ENCODE data around the gene HNRNPA1.
A peak's percentile ranks its signal among the peaks of the same experiment; 100 is the strongest.
"Not testable (repeated sequence)": the region's sequence is repeated elsewhere in the genome, so short reads cannot be mapped to it uniquely, and the experiment has no call there.

Gene HNRNPA1

DNA sequence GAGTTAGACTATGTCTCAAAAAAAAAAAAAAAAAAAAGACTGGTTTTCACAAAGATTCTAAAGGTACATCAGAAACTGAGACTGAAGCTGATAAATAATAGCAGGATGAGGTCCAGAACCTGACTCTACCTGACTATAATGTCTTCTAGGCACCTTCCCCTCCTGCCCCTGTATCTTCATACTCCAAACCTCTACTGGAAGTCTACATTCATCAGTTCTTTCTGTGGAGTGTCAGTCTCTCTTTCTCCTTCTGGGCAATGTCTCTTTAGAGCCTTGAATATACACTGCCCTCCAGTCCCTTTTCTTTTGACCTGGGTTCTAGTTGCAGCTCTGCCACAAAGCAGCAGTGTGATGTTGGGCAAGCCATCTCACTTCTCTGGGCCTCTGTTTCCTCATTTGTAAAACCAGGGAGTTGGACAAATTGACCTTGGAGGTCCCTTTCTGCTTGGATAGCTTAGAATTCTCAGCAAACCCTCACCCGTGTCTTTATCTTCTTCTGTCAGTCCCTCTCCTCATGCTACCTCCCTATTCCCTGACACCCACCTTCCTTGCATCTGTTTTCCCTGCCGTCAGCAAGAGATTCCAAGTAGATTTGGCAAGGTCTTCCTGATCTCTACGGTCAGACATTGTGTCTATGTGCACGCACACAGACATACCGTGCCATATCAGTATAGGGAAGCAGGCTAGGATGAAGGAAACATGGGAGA is 16.0 kb downstream of the HNRNPA1 start:
- ATAC-seq (replicated peaks) = no peak
- H3K4me1 Mint-ChIP-seq (ENCODE audit: low read depth in 2 of 2) = peaks cover 4 to 17% of the 10 kb centered on the region in 2 donors
- no peak overlapping the region for H3K27ac Mint-ChIP-seq
- DNase-seq = no peak
- no peaks in the 10 kb centered on the region for H3K36me3 Mint-ChIP-seq (ENCODE audit: insufficient read depth)
- H3K27me3 Mint-ChIP-seq = peaks cover 27 to 35% of the 10 kb centered on the region in 2 donors
- peak overlapping the region in 1 of 2 donors; percentile 30 for H3K4me3 Mint-ChIP-seq
- H3K9me3 Mint-ChIP-seq = no peaks in the 10 kb centered on the region

DNA sequence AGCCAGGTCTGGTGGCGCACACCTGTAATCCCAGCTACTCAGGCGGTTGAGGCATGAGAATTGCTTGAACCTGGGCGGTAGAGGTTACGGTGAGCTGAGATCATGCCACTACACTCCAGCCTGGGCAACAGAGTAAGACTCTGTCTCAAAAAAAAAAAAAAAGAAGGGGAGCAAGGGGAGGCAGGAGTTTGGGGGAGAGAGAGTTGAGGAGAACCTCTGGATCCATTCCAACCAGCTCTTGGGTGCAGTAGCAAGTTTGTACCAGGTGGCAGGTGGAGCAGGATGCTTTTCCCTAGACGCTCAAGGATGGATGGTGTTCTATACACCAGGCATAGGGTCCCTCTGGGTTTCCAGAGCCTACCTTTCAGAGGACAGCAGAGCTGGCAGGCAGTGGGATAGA is 18.4 kb downstream of the HNRNPA1 start:
- Mint-ChIP-seq H3K9me3 (no peaks in the 10 kb centered on the region), H3K4me3 (no peak overlapping the region), H3K36me3 (ENCODE audit: insufficient read depth) (no peaks in the 10 kb centered on the region), H3K27me3 (peaks cover 37 to 47% of the 10 kb centered on the region in 2 donors), H3K4me1 (ENCODE audit: low read depth in 2 of 2) (peaks cover 12 to 21% of the 10 kb centered on the region in 2 donors), H3K27ac (no peak overlapping the region)
- ATAC-seq (replicated peaks) (no peak), DNase-seq (no peak)

DNA sequence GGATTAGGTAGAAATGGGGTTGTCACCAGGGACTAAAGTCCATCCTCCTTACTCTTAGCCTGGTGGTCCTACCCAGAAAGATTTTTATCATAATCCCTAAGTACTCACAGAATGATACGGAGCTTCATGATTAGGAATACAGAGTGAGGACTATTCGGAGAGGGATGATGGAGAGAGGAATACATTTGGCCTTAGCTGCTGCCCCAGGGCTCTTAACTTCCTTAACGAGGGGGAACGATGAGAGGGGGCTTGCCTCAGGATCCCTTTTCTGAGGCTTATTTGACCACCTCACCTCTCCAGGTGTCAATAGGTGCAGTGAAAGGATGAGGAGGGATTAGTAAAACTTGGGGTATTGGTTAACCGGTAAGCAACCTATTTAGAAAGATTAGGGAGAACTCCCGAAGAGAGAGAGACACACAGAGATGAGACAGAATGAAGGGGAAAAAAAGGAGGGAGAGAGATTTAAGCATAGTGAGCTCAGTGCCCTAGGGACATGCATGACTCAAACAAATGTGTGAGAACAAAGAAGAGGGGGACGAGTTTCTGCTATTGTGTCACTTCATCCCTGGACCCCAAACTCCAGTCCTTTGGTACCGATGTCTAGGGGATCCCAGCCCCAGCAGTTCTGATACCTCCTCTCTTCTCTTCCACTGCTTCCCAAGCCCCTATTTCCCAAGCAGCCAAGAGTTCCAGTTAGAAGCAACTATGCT is 19.1 kb downstream of the HNRNPA1 start:
- DNase-seq (no peak), ATAC-seq (replicated peaks) (no peak)
- Mint-ChIP-seq H3K36me3 (ENCODE audit: insufficient read depth) (no peaks in the 10 kb centered on the region), H3K27me3 (peaks cover 37 to 47% of the 10 kb centered on the region in 2 donors), H3K4me3 (no peak overlapping the region), H3K27ac (no peak overlapping the region), H3K4me1 (ENCODE audit: low read depth in 2 of 2) (peaks cover 19 to 29% of the 10 kb centered on the region in 2 donors), H3K9me3 (no peaks in the 10 kb centered on the region)

DNA sequence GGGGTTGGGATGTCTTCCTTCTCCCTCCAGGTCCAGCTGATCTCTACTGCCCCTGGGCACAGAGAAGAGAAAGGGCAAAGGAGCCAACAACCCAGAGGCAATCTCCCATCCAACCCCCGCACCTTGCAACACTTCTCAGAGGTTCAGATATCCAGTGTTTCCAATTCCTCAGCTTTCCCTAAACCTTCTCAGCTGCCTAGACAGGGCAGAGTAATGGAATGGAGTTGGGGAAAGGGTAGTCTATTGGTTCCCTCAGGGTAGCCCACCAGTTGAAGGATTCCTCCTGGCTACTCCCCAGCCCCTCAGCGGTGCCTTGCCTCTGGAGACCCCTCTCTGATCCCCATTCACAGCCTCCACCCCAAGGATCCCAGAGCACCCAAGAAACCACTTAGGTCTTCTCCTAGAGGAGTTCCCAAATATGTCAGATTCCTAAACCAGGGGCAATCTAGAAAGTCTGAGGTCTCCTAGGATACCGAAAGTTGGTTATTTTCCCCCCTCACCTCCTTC is 19.8 kb downstream of the HNRNPA1 start:
- no peak for ATAC-seq (replicated peaks)

DNA sequence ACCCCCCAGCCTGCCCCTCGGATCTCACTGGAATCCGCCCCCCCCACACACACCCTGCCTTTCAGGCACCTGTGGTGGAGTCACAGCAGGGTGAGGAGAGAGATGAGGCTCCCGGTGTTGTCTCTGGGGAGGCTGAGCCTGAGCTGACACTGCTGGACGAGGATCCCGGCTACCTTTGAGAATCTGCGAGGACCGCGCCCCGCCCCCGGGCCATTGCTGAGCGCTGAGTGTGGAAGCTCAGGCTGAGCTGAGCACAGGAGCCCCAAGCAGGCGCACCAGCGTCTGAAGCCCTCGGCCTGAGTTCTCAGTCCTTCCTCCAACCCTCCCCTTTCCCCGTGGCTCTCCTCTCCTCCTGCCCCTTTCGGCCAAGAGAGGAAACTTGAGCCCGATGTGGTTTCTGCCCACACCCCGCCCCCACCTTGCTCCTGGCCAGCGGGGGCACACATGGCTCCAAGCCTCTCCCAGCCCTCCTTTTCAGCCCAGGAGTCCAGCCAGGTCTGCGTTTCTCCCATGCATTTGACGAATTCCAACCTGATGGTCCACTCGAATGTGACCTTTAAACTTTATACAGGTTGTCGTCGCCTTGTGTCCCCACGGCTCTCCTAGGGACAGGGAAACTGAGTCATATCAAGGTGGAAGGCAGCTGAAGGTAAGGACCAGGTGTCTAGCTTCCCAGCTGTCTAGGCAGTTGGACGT is 20.4 kb downstream of the HNRNPA1 start, which contains the start of gene NFE2:
Gene NFE2, minus strand, starts transcription at position 284 of the 696 bp plus-strand sequence. CDS start 5,767 bp downstream, outside the sequence.
- DNase-seq (peak in 2 of 3 experiments; percentile 25 to 26), ATAC-seq (replicated peaks) (peak; percentile 15)

More for the DNA sequence above, 19.8 kb downstream of the HNRNPA1 start:
- H3K36me3 Mint-ChIP-seq (ENCODE audit: insufficient read depth) = no peaks in the 10 kb centered on the region
- peaks cover 37 to 47% of the 10 kb centered on the region in 2 donors for H3K27me3 Mint-ChIP-seq
- no peak for DNase-seq
- no peak overlapping the region for H3K27ac Mint-ChIP-seq
- H3K9me3 Mint-ChIP-seq = no peaks in the 10 kb centered on the region
- peaks cover 24 to 28% of the 10 kb centered on the region in 2 donors for H3K4me1 Mint-ChIP-seq (ENCODE audit: low read depth in 2 of 2)
- peak overlapping the region; percentile 54 to 59 for H3K4me3 Mint-ChIP-seq

DNA sequence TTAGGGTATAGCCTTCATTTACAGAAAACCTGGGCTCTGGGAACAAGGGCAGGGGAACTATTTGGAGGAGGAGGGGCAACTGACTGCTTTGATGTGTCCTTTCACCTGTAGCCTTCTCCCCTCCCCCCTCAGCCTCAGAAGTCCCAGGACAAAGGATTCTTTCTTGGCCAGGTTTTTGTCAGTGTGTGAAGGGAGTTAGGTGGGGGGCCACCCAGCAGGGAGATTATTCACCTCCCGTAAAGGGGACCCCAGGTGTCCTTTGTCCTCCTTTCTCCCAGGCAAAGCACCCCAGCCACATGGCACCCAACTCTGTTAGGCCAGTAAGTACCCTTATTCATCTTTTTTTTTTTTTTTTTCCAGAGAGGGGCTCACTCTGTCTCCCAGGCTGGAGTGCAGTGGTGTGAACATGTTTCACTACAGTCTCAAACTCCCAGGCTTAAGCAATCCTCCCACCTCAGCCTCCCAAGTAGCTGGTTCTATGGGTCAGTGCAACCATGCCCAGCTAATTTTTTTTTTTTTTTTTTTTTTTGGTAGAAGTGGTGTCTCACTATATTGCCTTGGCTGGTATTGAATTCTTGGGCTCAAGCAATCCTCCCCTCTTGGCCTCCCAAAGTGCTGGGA is 21.0 kb downstream of the HNRNPA1 start:
- H3K4me1 Mint-ChIP-seq (ENCODE audit: low read depth in 2 of 2) = peaks cover 24 to 29% of the 10 kb centered on the region in 2 donors

More for the DNA sequence above, 20.4 kb downstream of the HNRNPA1 start, which contains the start of gene NFE2:
- H3K4me1 Mint-ChIP-seq (ENCODE audit: low read depth in 2 of 2) = peaks cover 24 to 28% of the 10 kb centered on the region in 2 donors
- no peaks in the 10 kb centered on the region for H3K36me3 Mint-ChIP-seq (ENCODE audit: insufficient read depth)
- no peaks in the 10 kb centered on the region for H3K9me3 Mint-ChIP-seq
- H3K27ac Mint-ChIP-seq = no peak within 1 kb of the TSS
- H3K4me3 Mint-ChIP-seq = peak within 1 kb of the TSS; percentile 54 to 59
- H3K27me3 Mint-ChIP-seq = peaks cover 37 to 47% of the 10 kb centered on the region in 2 donors

DNA sequence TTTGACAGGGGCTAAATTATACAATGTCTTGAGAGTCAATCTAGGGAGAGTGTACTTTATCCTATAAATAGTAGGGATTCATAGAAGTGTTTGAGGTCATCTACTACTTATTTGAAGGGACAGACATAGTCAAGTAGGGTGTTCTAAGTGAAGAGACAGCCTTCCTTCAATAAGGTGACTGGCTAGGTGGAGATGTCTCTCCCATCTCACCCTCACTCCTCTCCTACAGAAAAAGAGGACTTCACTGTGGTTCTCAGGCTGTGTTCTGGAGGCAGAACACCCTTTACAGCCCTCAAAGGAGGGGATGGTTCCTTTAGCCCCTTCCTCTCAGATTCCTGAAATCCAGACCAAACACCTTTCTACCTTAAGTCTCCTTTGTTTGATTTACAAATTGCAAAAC is 23.1 kb downstream of the HNRNPA1 start:
- peaks cover 30 to 41% of the 10 kb centered on the region in 2 donors for H3K27me3 Mint-ChIP-seq
- peak overlapping the region in 1 of 2 donors; percentile 90 for H3K27ac Mint-ChIP-seq
- DNase-seq (no peak), ATAC-seq (replicated peaks) (no peak)
- H3K4me1 Mint-ChIP-seq (ENCODE audit: low read depth in 2 of 2) = peaks cover 33 to 34% of the 10 kb centered on the region in 2 donors
- H3K36me3 Mint-ChIP-seq (ENCODE audit: insufficient read depth) = no peaks in the 10 kb centered on the region
- H3K9me3 Mint-ChIP-seq = no peaks in the 10 kb centered on the region
- peak overlapping the region; percentile 43 to 65 for H3K4me3 Mint-ChIP-seq

More for the DNA sequence above, 21.0 kb downstream of the HNRNPA1 start:
- Mint-ChIP-seq H3K9me3 (no peaks in the 10 kb centered on the region), H3K27me3 (peaks cover 37 to 47% of the 10 kb centered on the region in 2 donors), H3K27ac (no peak overlapping the region), H3K36me3 (ENCODE audit: insufficient read depth) (no peaks in the 10 kb centered on the region), H3K4me3 (peak overlapping the region in 1 of 2 donors; percentile 32)
- DNase-seq = no peak
- ATAC-seq (replicated peaks) = no peak

DNA sequence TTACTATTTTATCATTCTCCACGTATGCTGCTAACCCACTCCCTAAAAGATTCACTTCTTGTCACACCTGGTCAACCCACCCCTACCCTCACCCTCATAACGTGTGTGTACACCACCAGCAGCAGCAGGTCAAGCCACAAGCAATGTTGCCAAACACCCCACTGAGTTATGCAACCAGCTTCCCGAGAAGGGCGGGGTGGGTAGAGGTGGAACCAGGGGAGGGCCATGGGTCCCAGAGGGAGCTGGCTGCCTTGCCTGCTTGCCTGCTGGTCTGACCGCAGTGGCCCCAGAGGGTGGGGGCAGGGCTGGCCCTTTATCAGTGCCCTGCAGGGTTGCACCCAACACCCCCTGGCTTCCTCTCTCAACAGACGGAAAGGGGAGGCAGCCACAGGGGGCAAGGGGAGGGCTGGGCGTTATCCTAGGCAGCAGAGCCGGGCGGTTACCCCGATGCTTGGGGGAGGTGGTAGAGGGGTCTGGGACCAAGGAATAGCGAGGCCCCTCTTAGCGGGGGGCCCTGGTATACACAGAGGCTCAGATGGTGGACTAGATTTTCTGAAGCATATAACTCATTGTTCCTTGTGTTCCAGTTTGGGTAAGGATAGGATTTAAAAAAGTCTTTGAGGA is 23.8 kb downstream of the HNRNPA1 start:
- peak in 2 of 3 experiments; percentile 51 to 55 for DNase-seq
- H3K9me3 Mint-ChIP-seq = no peaks in the 10 kb centered on the region
- peak overlapping the region in 1 of 2 donors; percentile 90 for H3K27ac Mint-ChIP-seq
- H3K4me1 Mint-ChIP-seq (ENCODE audit: low read depth in 2 of 2) = peaks cover 33 to 34% of the 10 kb centered on the region in 2 donors
- peak overlapping the region; percentile 43 to 65 for H3K4me3 Mint-ChIP-seq
- H3K36me3 Mint-ChIP-seq (ENCODE audit: insufficient read depth) = no peaks in the 10 kb centered on the region
- ATAC-seq (replicated peaks) = peak; percentile 87
- H3K27me3 Mint-ChIP-seq = peaks cover 28 to 34% of the 10 kb centered on the region in 2 donors

DNA sequence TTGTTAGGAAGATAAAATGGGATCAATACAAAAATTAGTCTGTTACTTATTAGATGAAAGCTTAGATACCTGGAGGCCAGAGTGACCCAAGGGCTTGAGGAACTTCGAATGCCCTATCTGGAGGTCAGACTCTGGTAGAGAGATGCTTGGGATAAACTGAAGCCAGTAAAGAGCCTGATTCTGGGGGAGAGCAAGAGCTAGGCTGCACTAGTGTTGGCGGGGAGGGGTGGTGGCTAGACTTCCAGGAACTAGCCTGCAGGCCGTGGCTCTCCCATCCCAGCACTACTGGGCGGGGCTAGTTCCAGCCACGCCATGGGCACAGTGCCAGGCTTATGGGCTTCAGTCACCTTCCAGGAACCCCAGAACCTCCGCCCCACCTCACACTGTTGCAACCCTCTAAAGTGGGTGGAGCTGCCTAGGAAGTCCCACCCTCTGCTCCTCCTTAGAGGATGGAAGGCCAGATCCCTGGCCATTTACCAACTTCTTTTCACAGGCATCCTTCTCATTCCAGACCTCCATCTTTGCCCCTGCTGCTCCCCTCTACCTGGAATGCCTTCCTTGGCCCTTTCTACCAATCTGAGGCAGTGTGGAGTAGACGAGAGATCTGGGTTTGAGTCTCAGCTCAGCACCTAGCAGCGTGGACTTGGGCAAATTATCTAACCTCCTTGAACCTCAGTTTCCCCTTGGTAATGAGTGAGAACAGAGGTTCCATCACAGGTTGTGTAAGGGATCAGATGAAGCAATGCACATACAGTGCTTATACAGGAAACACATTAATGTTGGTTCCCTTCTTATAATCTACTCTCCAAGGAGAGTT is 26.6 kb downstream of the HNRNPA1 start:
- no peaks in the 10 kb centered on the region for H3K36me3 Mint-ChIP-seq (ENCODE audit: insufficient read depth)
- peak; percentile 13 for ATAC-seq (replicated peaks)
- no peaks in the 10 kb centered on the region for H3K9me3 Mint-ChIP-seq
- peak overlapping the region in 1 of 2 donors; percentile 19 for H3K4me3 Mint-ChIP-seq
- peak overlapping the region; percentile 1 to 65 for H3K27ac Mint-ChIP-seq
- DNase-seq = no peak
- peaks cover 24 to 29% of the 10 kb centered on the region in 2 donors for H3K4me1 Mint-ChIP-seq (ENCODE audit: low read depth in 2 of 2)
- peaks cover 7 to 16% of the 10 kb centered on the region in 2 donors for H3K27me3 Mint-ChIP-seq

DNA sequence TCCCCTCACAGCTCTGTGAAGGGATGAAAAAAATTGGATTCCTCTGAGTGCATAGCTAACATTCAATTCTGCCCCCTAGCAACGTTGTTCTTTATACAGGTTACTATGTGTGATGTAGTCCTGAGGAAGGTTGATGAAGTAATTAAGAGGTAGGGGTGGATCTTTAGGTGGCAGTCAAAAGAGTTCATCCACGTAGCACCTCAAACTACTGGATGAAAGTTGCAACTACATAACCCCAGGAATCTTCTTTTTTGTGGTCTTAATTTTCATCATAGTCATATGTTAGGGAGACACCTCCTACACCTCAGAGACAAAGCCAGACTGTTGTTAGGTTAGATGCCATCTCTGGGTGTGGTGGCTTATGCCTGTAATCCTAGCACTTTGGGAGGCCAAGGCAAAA is 30.5 kb downstream of the HNRNPA1 start:
- ATAC-seq (replicated peaks) = no peak
- no peak for DNase-seq
- H3K36me3 Mint-ChIP-seq (ENCODE audit: insufficient read depth) = no peaks in the 10 kb centered on the region
- no peak overlapping the region for H3K4me3 Mint-ChIP-seq
- H3K27me3 Mint-ChIP-seq = peaks cover 0 to 10% of the 10 kb centered on the region in 2 donors
- no peaks in the 10 kb centered on the region for H3K9me3 Mint-ChIP-seq
- H3K4me1 Mint-ChIP-seq (ENCODE audit: low read depth in 2 of 2) = peaks cover 9 to 11% of the 10 kb centered on the region in 2 donors
- no peak overlapping the region for H3K27ac Mint-ChIP-seq

DNA sequence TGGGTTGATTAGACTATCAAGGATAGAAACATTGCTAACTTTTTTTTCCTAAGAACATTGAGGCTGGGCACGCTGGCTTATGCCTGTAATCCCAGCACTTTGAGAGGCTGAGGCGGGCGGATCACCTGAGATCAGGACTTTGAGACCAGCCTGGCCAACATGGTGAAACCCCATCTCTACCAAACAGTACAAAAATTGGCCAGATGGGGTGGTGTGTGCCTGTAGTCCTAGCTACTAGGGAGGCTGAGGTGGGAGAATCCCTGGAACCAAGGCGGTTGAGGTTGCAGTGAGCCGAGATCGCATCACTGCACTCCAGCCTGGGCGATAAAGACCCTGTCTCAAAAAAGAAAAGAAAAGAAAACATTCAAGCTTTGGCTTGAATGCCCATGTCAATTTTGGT is 31.8 kb downstream of the HNRNPA1 start:
- ATAC-seq (replicated peaks); H3K4me3 Mint-ChIP-seq; H3K27ac Mint-ChIP-seq; H3K36me3 Mint-ChIP-seq (ENCODE audit: insufficient read depth); H3K4me1 Mint-ChIP-seq (ENCODE audit: low read depth in 2 of 2); H3K9me3 Mint-ChIP-seq; DNase-seq: not testable (repeated sequence)
- peaks cover 0 to 10% of the 10 kb centered on the region in 2 donors for H3K27me3 Mint-ChIP-seq

DNA sequence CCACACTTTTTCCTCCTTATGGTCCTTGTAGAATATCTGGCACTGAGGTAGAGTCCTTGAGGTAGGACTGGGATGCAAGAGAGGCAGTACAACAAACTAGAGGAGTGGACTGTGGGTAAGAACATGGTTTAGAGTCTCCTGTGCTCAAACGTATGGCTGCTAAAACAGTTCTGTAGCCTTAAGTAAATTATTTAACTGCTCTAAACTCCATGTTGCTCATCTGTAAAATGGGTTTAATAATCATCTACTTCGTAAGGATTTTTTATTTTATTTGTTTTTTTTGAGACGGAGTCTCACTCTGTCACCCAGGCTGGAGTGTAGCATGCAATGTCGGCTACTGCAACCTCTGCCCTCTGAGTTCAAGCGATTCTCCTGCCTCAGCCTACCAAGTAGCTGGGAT is 40.8 kb downstream of the HNRNPA1 start:
- H3K36me3 Mint-ChIP-seq (ENCODE audit: insufficient read depth) = peaks cover 8% of the 10 kb centered on the region
- DNase-seq (no peak), ATAC-seq (replicated peaks) (no peak)
- H3K27ac Mint-ChIP-seq = no peak overlapping the region
- H3K27me3 Mint-ChIP-seq = no peaks in the 10 kb centered on the region
- peaks cover 14 to 16% of the 10 kb centered on the region in 2 donors for H3K4me1 Mint-ChIP-seq (ENCODE audit: low read depth in 2 of 2)
- no peak overlapping the region for H3K4me3 Mint-ChIP-seq
- H3K9me3 Mint-ChIP-seq = no peaks in the 10 kb centered on the region
